GM23248 (cell line): ENCODE results near the gene TNIK. TPM values are rescaled to one million over a fixed set of nuclear protein-coding genes. Genes with fewer than 3 reads are reported as not detected.

Source experiments
- DNase-seq: peaks from one replicate; pipeline ENCODE4 v3.0.0-alpha.2; 2015
- H2AFZ ChIP-seq: fragments of 200-600 bp; sonication (generic); 2 replicates; pipeline ENCODE4 v1.6.1; 2016; ENCODE audit warnings: antibody characterized with exemption
- H3F3A ChIP-seq: fragments of 200-600 bp; sonication (generic); 2 replicates; pipeline ENCODE4 v1.6.1; 2016; ENCODE audit warnings: mild to moderate bottlenecking, antibody characterized with exemption, mixed run types; ENCODE audit not compliant: insufficient read depth
- H3K27ac ChIP-seq: fragments of 200-600 bp; sonication (generic); 2 replicates; pipeline ENCODE4 v1.5.1; 2016; ENCODE audit warnings: mild to moderate bottlenecking
- H3K27me3 ChIP-seq: fragments of 200-600 bp; sonication (generic); replicated peaks from 2 replicates; pipeline ENCODE4 v1.6.1; 2016; ENCODE audit warnings: mild to moderate bottlenecking; ENCODE audit not compliant: insufficient read depth
- H3K36me3 ChIP-seq: fragments of 200-600 bp; sonication (generic); 2 replicates; pipeline ENCODE4 v1.6.1; 2016; ENCODE audit warnings: low read depth, mild to moderate bottlenecking
- H3K4me1 ChIP-seq: fragments of 200-600 bp; sonication (generic); 2 replicates; pipeline ENCODE4 v1.6.1; 2016; ENCODE audit warnings: mild to moderate bottlenecking; ENCODE audit not compliant: insufficient read depth
- H3K4me2 ChIP-seq: fragments of 200-600 bp; sonication (generic); one replicate; pipeline ENCODE4 v1.6.1; 2016; ENCODE audit warnings: mild to moderate bottlenecking; ENCODE audit not compliant: unreplicated experiment
- H3K4me3 ChIP-seq: fragments of 200-600 bp; sonication (generic); 2 replicates; pipeline ENCODE4 v1.5.1; 2016; ENCODE audit warnings: mild to moderate bottlenecking
- H3K79me2 ChIP-seq: fragments of 200-600 bp; sonication (generic); 2 replicates; pipeline ENCODE4 v1.6.1; 2016; ENCODE audit warnings: mild to moderate bottlenecking; ENCODE audit not compliant: insufficient read depth
- H3K9ac ChIP-seq: fragments of 200-600 bp; sonication (generic); 2 replicates; pipeline ENCODE4 v1.6.1; 2016; ENCODE audit warnings: mild to moderate bottlenecking
- H3K9me2 ChIP-seq: fragments of 200-600 bp; sonication (generic); 2 replicates; pipeline ENCODE4 v1.6.1; 2016; ENCODE audit warnings: mixed run types, mild to moderate bottlenecking, moderate library complexity; ENCODE audit not compliant: insufficient read depth
- H3K9me3 ChIP-seq: fragments of 200-600 bp; sonication (generic); one replicate; pipeline ENCODE4 v1.6.1; 2017; ENCODE audit warnings: low read depth
- H4K20me1 ChIP-seq: fragments of 200-600 bp; sonication (generic); 2 replicates; pipeline ENCODE4 v1.6.0; 2016; ENCODE audit not compliant: insufficient read depth
- EZH2 ChIP-seq: fragments of 200-600 bp; sonication (generic); IDR thresholded peaks from 2 replicates; pipeline ENCODE4 v1.6.1; 2018; ENCODE audit warnings: antibody characterized with exemption, mild to moderate bottlenecking; ENCODE audit not compliant: insufficient read depth, poor library complexity, severe bottlenecking
- EZH2phosphoT487 ChIP-seq: fragments of 200-600 bp; sonication (generic); IDR thresholded peaks from 2 replicates; pipeline ENCODE4 v1.6.1; 2018; ENCODE audit warnings: antibody characterized with exemption, moderate library complexity, mild to moderate bottlenecking, low read depth; ENCODE audit not compliant: insufficient read depth
- WGBS, 2 experiments: methylation state at CpG; one replicate each; pipeline ENCODE4 v1.1.6; 2015 to 2017; ENCODE audit warnings: low lambda C conversion rate in 2 of 2, low coverage in 1 of 2; ENCODE audit errors: missing lambda C conversion rate in 2 of 2; 5-methylcytosine and 5-hydroxymethylcytosine counted together
- in situ Hi-C: fragments of 300-500 bp; cut with MboI; formaldehyde crosslinking; loops from 2 replicates; pipeline ENCODE4 v1.15.0; 2020
- polyA plus RNA-seq: library from polyadenylated mRNA; unstranded; fragments of >200 nt; fragmentation: Nextera tagmentation; extraction: Ambion mirVana; gene quantifications from 2 replicates; pipeline ENCODE4 v1.2.1, GENCODE V29; 2016
- total RNA-seq: library from RNA; depleted of rRNA; stranded (reverse); fragments of >200 nt; shearing (Covaris generic); gene quantifications from 2 replicates; pipeline ENCODE4 v1.2.3, GENCODE V29; 2014

The TNIK gene
- total and polyA plus RNA-seq, 2 experiments from 2014 or later: 0.80 to 2.3 TPM

- Histone ChIP-seq H3K79me2 (no peaks in the 10 kb centered on the region), H3K4me2 (no peak overlapping the region), H3K4me3 (no peak overlapping the region), H3K9me2 (no peaks in the 10 kb centered on the region), H3K27me3 (no peaks in the 10 kb centered on the region), H3K27ac (no peak overlapping the region), H3K9ac (no peak overlapping the region), H2AFZ (no peak overlapping the region), H3F3A (0 out of 2 replicates have a peak, but pooled peaks cover 7% of the 10 kb centered on the region), H3K4me1 (peaks cover 34% of the 10 kb centered on the region), H4K20me1 (no peaks in the 10 kb centered on the region), H3K9me3 (no peaks in the 10 kb centered on the region), H3K36me3 (no peaks in the 10 kb centered on the region)
- TF ChIP-seq EZH2phosphoT487 (no peak), EZH2 (no peak)
- 78 to 79% methylated on average over 3 of the region's 3 CpGs for WGBS, 2 experiments
- in situ Hi-C loops: loop anchor here (25.0 kb wide), 1 partner anchor 375 kb away; no protein-coding TSS in a partner anchor
- no peak for DNase-seq
These were observed 273.2 kb downstream of the TNIK start for GRCh38 chr3:171186817-171187500.

DNA sequence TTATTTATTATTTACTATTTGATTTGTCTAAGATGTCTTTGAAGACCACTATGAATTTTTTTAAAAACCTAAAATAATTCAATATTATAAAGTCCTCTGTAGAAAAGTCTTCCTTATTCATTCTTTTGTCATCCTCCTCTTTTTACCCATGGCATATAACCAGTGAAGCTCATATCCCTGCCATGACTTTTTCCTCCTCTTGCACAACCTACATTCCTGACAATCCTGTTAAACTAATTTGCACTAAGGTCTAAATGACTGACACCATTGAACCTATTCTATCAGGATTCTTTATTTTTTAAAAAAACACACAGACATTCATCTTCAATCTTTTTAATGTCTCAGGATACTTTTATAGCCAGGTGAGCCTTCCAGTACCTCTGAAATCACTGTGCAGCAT, 273.8 kb downstream of the TNIK start:
- peak; percentile 25 for DNase-seq
- Histone ChIP-seq H3K79me2 (no peaks in the 10 kb centered on the region), H3K9me3 (no peaks in the 10 kb centered on the region), H3K4me1 (peaks cover 34% of the 10 kb centered on the region), H3F3A (0 out of 2 replicates have a peak, but pooled peaks cover 5% of the 10 kb centered on the region), H3K36me3 (no peaks in the 10 kb centered on the region), H3K27ac (no peak overlapping the region), H3K9ac (no peak overlapping the region), H4K20me1 (no peaks in the 10 kb centered on the region), H3K9me2 (no peaks in the 10 kb centered on the region), H3K4me3 (no peak overlapping the region), H3K27me3 (no peaks in the 10 kb centered on the region), H3K4me2 (peak overlapping the region; percentile 36), H2AFZ (no peak overlapping the region)
- no peak for TF ChIP-seq EZH2phosphoT487
- in situ Hi-C loops: loop anchor here (25.0 kb wide), 1 partner anchor 376 kb away; no protein-coding TSS in a partner anchor

GRCh38 chr3:171185959-171186358, 274.2 kb downstream of the TNIK start:
- no peaks in the 10 kb centered on the region for H3K9me3 ChIP-seq
- in situ Hi-C loops: loop anchor here (25.0 kb wide), 1 partner anchor 376 kb away; no protein-coding TSS in a partner anchor
- no peak overlapping the region for H3K4me3 ChIP-seq
- no peak overlapping the region for H3K9ac ChIP-seq
- H3K27me3 ChIP-seq: no peaks in the 10 kb centered on the region
- 67 to 97% methylated on average over 1 of the region's 1 CpG for WGBS, 2 experiments
- H4K20me1 ChIP-seq: no peaks in the 10 kb centered on the region
- no peak overlapping the region for H2AFZ ChIP-seq
- H3K4me1 ChIP-seq: peaks cover 34% of the 10 kb centered on the region
- DNase-seq: no peak
- H3K27ac ChIP-seq: no peak overlapping the region
- no peaks in the 10 kb centered on the region for H3K79me2 ChIP-seq
- no peak for TF ChIP-seq EZH2phosphoT487
- TF ChIP-seq EZH2: no peak
- no peaks in the 10 kb centered on the region for H3K36me3 ChIP-seq
- H3F3A ChIP-seq: 0 out of 2 replicates have a peak, but pooled peaks cover 4% of the 10 kb centered on the region
- H3K4me2 ChIP-seq: peak overlapping the region; percentile 36
- no peaks in the 10 kb centered on the region for H3K9me2 ChIP-seq

GRCh38 chr3:171184372-171184771, 275.8 kb downstream of the TNIK start:
- TF ChIP-seq EZH2: no peak
- TF ChIP-seq EZH2phosphoT487: no peak
- H4K20me1 ChIP-seq: no peaks in the 10 kb centered on the region
- no peaks in the 10 kb centered on the region for H3K79me2 ChIP-seq
- no peaks in the 10 kb centered on the region for H3K9me2 ChIP-seq
- in situ Hi-C loops: loop anchor here (25.0 kb wide), 1 partner anchor 378 kb away; no protein-coding TSS in a partner anchor
- H3K27me3 ChIP-seq: no peaks in the 10 kb centered on the region
- H3K36me3 ChIP-seq: no peaks in the 10 kb centered on the region
- H3K9ac ChIP-seq: no peak overlapping the region
- H3K27ac ChIP-seq: no peak overlapping the region
- no peaks in the 10 kb centered on the region for H3K9me3 ChIP-seq
- H3F3A ChIP-seq: 0 out of 2 replicates have a peak, but pooled peaks cover 4% of the 10 kb centered on the region
- 76 to 80% methylated on average over 6 of the region's 6 CpGs for WGBS, 2 experiments
- no peak overlapping the region for H3K4me3 ChIP-seq
- no peak overlapping the region for H3K4me2 ChIP-seq
- H3K4me1 ChIP-seq: peaks cover 32% of the 10 kb centered on the region
- no peak overlapping the region for H2AFZ ChIP-seq
- no peak for DNase-seq
